NT2/D1 (cell line): ENCODE results near the gene ARGLU1.

ENCODE experiments used
- SUZ12 ChIP-seq: IDR thresholded peaks from 2 replicates; pipeline ENCODE4 v1.6.1; 2011; ENCODE audit not compliant: insufficient read length, insufficient read depth; ENCODE audit errors: extremely low read depth
- YY1 ChIP-seq: IDR thresholded peaks from 2 replicates; pipeline ENCODE4 v1.6.1; 2011; ENCODE audit not compliant: insufficient read length, insufficient read depth
- ZNF274 ChIP-seq: IDR thresholded peaks from 2 replicates; pipeline ENCODE4 v1.6.1; 2011; ENCODE audit warnings: mild to moderate bottlenecking, low read depth, low read length

GRCh38 chr13:106522898-106523525, 44.9 kb downstream of the ARGLU1 start:
- TF ChIP-seq YY1 (no peak), ZNF274 (no peak), SUZ12 (no peak)
